HG03520 (cell line): ENCODE results near the gene NAV2.

ENCODE experiments used
- ATAC-seq: cut with Tn5 transposase; IDR thresholded peaks from one replicate; pipeline ENCODE4 v1.9.1; 2021; ENCODE audit warnings: mild to moderate bottlenecking, moderate library complexity; ENCODE audit not compliant: unreplicated experiment

Gene NAV2

GRCh38 chr11:19827399-19828135, 114.9 kb downstream of the NAV2 start:
- ATAC-seq: no peak

- ATAC-seq: no peak
Observed at GRCh38 chr11:19828382-19829108, 115.9 kb downstream of the NAV2 start.

DNA sequence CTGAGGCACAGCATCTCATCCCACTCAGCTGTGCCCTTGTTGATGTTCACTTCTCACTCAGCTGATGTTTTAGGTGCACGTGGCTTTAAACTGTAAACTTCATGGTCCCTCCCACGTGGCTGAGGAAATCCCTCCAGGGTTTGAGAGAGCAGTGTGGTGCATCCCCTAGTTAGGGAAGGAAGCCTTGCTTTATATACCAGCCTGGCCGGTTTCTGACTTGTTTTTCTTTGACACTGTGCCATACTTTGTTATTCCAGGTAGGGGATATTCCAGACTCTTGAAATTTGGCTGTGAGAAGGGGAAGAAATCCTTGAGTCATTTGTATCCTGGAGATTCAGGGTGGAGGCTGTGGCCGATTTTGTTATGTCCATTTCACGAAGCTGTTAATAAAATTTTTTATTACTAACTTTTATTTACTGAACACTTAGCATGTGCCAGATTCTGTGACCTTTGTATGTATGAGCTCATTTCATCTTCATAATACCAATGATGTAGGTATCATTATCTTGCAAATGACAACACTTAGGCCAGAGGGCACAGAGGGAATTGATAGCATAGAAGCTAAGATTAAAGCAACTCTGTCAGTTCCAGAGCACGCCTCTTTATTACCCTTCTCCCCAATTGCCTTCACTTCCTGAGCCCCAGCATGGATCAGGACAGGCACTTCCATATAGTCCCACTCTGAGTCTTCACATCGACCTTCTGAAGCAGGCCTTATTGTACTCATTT, 116.6 kb downstream of the NAV2 start:
- ATAC-seq: no peak

DNA sequence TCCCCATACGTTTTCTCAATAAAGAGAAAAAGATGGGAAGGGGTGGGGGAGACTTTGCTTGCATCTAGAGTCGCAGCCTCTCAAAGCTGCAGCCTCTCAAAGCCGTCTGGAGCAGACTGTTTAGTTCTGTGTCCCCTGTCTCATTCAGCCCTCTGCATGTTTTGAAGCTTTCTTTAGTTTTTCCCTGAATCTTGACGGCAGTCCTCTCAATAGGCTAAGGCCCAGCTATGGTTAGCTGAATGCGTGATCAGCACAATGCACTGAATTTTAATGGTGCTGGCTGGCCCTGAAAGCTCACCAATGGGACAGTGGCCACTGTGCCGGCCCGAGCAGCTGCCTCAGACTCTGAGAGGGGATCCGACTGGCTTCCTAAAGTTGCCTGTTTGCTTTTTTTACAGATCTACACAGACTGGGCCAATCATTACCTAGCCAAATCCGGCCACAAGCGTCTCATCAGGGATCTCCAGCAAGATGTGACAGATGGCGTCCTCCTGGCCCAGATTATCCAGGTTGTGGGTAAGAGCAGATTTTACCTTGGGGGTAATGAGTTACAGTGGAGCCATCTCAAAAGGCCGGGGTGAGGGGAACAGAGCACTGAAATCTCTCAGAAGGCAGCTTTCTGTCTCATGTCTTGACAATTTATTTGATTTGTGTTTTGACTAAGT, 119.6 kb downstream of the NAV2 start:
- ATAC-seq: no peak

GRCh38 chr11:19832901-19833300, 120.3 kb downstream of the NAV2 start:
- no peak for ATAC-seq

GRCh38 chr11:19834771-19835170, 122.1 kb downstream of the NAV2 start:
- ATAC-seq: no peak

DNA sequence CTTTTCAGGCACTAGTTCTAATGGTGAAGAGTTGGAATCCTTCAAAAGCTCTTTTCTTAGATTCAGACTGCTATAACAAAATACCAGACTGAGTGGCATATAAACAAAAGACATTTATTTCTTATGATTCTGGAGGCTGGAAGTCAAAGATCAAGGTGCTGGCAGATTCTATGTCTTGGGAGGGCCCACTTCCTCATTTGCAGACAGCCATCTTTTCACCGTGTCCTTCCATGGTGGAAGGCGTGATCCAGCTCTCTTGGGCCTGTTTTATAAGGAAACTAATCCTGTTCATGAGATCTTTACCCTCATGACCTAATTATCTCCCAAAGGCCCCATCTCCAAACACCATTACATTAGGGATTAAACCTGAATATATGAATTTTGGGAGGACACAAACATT, 124.0 kb downstream of the NAV2 start:
- no peak for ATAC-seq

DNA sequence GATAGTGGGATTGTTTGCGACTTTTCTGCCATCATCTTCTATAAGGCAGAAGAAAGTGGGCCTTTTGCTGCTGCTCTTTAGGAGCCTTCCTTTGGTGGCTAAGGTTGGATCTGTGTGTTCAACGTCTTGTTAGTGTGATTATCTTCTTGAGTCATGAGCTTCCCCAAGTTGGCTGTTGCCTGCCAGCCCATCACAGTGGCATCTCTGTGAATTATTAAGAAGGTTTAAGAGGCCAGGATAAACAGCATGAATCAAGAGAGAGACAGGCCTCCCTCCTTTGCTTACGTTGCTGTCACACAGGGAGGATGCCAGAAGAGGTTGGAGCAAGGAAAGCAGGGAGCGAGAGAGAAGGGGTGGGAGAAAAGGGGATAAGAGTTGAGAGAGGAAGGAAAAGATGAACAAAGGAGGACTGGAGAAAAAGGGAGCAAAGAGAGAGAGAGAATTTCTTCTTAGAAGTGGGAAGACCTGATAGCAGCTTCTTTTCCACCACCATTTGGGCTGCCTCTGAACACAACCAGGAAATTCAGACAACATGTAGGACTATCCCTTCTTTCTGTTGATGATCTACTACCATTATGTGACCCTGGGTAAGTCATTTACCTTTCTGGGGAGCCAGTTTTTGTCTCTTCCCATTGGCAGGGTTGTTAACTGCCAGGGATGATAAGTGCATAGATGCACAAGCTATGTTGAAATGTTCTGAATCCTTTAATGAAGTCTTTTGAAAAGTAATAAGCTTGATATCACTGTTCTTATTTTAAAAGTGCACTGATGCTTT, 126.5 kb downstream of the NAV2 start:
- ATAC-seq: no peak

DNA sequence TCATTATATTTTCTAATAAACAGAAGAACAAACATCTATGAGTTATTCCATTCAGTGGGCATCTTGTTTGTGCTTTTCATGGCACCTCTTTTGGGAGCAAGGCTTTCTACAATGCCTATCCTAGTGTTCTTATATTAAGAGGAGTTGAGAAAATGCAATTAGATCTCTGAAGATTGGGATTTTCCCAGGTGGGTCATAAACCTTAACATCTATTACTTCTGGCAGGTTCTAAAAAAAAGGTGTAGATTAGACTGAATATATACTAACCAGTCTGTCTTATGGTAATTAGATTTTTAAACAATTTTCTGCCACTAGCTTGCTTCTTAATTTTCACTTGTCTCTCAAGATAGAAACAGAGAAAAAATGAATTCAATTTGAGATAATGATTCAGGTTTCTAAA, 128.3 kb downstream of the NAV2 start:
- no peak for ATAC-seq

GRCh38 chr11:19842505-19842904, 129.9 kb downstream of the NAV2 start:
- ATAC-seq: no peak

DNA sequence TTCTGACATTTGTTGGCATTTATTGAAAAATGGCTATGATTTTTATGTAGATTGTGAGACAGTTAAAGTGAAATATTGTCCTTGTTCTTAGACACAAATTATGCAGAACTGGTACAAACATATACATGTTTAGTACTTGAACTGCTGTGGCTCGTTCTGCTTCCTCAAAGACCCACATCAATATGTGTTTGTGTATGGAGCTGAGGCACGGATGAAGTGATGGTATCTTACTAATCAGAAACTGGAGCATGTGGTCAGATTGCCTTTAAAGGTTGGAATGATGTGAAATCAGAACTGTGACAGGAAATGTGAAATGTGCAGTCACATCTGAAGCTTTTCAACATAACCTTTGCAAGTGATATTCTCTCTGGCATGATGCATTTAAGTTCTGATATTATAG, 130.4 kb downstream of the NAV2 start:
- no peak for ATAC-seq

- ATAC-seq: no peak
Observed at GRCh38 chr11:19844012-19844411, 131.4 kb downstream of the NAV2 start.

DNA sequence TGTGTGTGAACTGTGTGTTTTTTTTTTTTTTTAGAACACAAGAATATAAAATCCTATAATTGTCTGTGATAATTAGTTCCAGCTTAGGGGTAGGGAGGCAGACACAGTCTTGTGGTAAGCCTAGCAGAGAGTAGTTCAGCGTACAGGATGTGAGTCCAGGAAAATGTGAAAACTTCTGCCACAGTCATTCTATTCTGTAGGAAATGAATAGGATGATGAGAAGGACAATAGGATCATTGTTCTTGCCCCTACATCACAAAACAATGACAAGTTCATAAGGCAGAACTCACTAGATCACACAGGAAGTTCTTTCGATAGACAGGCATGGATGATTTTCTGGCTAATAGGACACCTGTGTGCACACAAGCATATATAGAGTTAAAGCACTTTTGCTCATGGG, 132.2 kb downstream of the NAV2 start:
- no peak for ATAC-seq

GRCh38 chr11:19845626-19846025, 133.0 kb downstream of the NAV2 start:
- ATAC-seq: no peak

DNA sequence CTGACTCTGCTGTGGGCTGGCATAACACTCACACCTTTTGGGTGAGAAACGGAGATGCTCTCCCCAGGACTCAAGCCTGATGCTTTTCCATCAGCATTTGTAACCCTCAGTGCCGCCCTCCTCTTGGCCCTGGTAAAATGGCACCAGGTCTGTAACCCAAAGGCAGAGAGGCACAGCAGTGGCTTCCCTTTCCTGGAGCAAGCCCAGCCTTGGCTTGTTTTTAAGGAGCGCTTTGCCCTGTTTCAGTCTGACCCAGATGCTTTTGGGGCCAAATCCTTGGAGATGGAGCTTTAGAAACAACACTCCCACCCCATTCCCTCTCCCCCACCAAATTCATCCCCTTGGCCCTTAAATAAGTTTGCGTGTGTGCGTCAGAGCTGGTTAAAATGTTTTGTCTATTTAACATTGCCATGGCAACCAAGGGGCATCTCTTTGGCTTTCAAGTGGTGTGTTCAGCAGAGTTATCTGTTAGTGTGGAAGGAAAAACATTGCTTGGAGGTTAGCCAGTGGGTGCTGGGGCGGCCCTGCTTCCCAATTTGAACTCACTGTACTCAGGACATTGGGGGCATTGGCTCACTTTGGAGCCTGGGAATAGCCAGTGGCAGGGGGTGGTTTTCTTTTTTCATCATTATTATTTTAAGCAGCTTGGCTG, 134.1 kb downstream of the NAV2 start:
- no peak for ATAC-seq

DNA sequence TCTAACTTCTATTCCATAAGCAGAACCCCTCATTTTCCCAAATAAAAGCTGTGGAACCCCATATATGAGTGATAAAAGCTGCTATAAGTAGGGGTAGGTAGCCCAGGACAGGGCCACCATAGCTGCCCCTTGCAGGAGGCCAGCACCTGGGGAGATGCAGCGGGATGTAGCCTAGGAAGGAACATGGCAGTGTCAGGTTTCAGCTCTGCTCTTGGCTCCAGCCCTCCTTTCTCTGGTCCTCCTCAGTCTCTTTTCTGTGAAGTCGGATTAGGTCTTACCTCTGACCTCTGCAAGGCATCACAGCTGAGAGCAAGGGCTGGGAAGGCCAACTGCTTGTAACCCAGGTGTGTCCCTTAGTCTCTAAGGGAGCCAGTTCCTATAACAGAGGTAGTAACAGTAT, 135.6 kb downstream of the NAV2 start:
- ATAC-seq: no peak

DNA sequence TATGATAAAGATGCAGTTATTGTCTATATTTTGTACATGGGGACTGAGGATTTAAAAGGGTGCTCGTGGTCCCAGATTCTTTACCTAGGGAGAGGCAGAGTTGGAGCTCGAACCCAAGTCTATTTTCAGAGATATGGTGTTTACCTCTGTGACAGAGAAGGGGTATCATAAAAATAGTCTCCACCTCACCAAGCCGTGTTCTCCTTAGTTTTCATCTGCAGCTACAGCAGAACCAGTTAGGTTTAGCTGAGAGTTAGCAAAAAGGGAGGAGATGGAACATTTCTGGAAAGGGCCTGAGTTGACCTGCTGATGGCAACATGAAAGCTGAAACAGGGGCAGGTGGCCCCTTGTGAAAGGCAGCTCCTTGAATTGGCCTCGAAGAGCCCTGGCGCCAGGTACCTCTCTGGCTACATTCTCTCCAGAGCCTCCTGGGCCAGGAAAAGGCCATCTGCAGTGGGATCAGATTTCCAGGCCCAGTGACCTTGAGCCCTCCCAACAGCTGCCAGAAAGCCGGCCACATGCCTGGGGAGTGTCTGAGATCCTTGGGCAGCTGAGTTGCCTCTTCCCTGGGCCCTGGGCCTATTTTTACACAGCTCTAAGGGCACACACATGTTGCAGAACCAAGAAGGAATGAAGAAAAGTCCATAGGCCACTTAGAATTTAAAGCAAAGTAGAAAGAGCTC, 136.6 kb downstream of the NAV2 start:
- no peak for ATAC-seq

DNA sequence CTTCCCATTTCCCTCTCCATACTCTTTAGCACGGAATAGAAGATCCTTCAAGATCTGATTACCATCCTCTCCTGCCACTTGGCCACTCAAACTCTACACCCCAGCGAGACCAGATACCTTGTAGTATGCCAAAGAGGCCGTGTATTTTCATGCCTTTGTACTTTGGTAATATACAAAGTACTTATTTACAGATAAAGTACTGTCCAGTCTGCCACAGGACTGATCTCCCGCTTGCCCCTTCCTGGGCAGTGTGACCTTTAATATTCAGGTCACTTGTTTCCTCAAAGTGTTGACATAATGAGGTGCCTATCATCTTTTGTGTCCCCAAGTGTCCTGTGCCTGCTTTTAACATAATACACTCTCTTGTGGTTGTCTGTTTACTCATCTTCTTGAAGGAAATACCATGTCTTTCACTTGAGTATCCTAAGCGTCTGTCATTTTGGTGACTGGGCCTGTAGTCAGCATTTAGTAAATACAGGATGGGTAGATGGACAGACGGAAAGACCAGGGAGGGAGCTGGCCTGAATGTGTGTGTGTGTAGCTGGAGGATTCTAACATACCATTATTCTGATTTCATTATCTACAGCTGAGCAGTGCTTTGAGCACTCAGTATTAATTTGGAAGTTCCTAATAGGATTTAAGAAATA, 137.4 kb downstream of the NAV2 start:
- no peak for ATAC-seq

- no peak for ATAC-seq
Observed at GRCh38 chr11:19852288-19852687, 139.7 kb downstream of the NAV2 start.
